Hepatocyte (in vitro differentiated cells): Measurements from ENCODE around the gene MRPS27.

Experiments
- CTCF ChIP-seq: fragments of 200-600 bp; sonication (generic); IDR thresholded peaks from 2 replicates; pipeline ENCODE4 v1.5.1; 2016; ENCODE audit warnings: antibody characterized with exemption, mild to moderate bottlenecking; ENCODE audit not compliant: poor library complexity
- EZH2phosphoT487 ChIP-seq: fragments of 200-600 bp; sonication (generic); IDR thresholded peaks from one replicate; pipeline ENCODE4 v1.6.1; 2018; ENCODE audit warnings: antibody characterized with exemption, mild to moderate bottlenecking, low read depth, moderate library complexity; ENCODE audit not compliant: unreplicated experiment, severe bottlenecking

GRCh38 chr5:72221099-72221498, 98.9 kb downstream of the MRPS27 start:
- TF ChIP-seq CTCF (no peak), EZH2phosphoT487 (no peak)
